GM23338 (cell line): ENCODE measurements around the gene PAK1. TPM values are rescaled to one million over a fixed set of nuclear protein-coding genes. Genes with fewer than 3 reads are reported as not detected.

Source experiments
- ATAC-seq: fragments of 200-7000 bp; cut with Tn5 transposase; 3 replicates; pipeline ENCODE4 v1.9.1; 2020
- DNase-seq: peaks from one replicate; pipeline ENCODE4 v3.0.0-alpha.2; 2015; ENCODE audit warnings: low spot score
- H2AFZ ChIP-seq: fragments of 200-600 bp; sonication (generic); 2 replicates; pipeline ENCODE4 v1.8.0; 2016; ENCODE audit warnings: antibody characterized with exemption, mild to moderate bottlenecking, moderate library complexity
- H3F3A ChIP-seq: fragments of 200-600 bp; sonication (generic); replicated peaks from 2 replicates; pipeline ENCODE4 v1.8.0; 2017; ENCODE audit warnings: antibody characterized with exemption, mixed run types, low read depth
- H3K27ac ChIP-seq: fragments of 200-600 bp; sonication (generic); 2 replicates; pipeline ENCODE4 v1.6.1; 2016; ENCODE audit warnings: low read depth
- H3K27me3 ChIP-seq: fragments of 200-600 bp; sonication (generic); 2 replicates; pipeline ENCODE4 v1.8.0; 2016; ENCODE audit warnings: mild to moderate bottlenecking, mixed run types, moderate library complexity; ENCODE audit not compliant: insufficient read depth
- H3K36me3 ChIP-seq: fragments of 200-600 bp; sonication (generic); 2 replicates; pipeline ENCODE4 v1.8.0; 2016; ENCODE audit warnings: mild to moderate bottlenecking; ENCODE audit not compliant: insufficient read depth
- H3K4me1 ChIP-seq: fragments of 200-600 bp; sonication (generic); 2 replicates; pipeline ENCODE4 v1.8.0; 2016; ENCODE audit warnings: mild to moderate bottlenecking, moderate library complexity; ENCODE audit not compliant: insufficient read depth
- H3K4me2 ChIP-seq: fragments of 200-600 bp; sonication (generic); 2 replicates; pipeline ENCODE4 v1.7.1; 2017; ENCODE audit warnings: mixed run types
- H3K4me3 ChIP-seq: fragments of 200-600 bp; sonication (generic); 2 replicates; pipeline ENCODE4 v1.6.1; 2016; ENCODE audit warnings: mixed run types
- H3K79me2 ChIP-seq: fragments of 200-600 bp; sonication (generic); replicated peaks from 2 replicates; pipeline ENCODE4 v1.8.0; 2017; ENCODE audit warnings: mild to moderate bottlenecking; ENCODE audit not compliant: insufficient read depth
- H3K9me2 ChIP-seq: fragments of 200-600 bp; sonication (generic); 2 replicates; pipeline ENCODE4 v1.8.0; 2017; ENCODE audit not compliant: insufficient read depth
- H4K20me1 ChIP-seq: fragments of 200-600 bp; sonication (generic); replicated peaks from 2 replicates; pipeline ENCODE4 v1.8.0; 2017; ENCODE audit warnings: mild to moderate bottlenecking; ENCODE audit not compliant: insufficient read depth
- H3K27ac Mint-ChIP-seq: 2 replicates; pipeline ENCODE4 v1.8.0; 2020; ENCODE audit warnings: inconsistent platforms, mild to moderate bottlenecking, moderate library complexity, mixed read lengths
- H3K27me3 Mint-ChIP-seq: 3 replicates; pipeline ENCODE4 v1.8.0; 2022; ENCODE audit warnings: low read depth, mild to moderate bottlenecking, moderate library complexity, mixed read lengths, inconsistent platforms; ENCODE audit not compliant: insufficient read depth, poor library complexity
- H3K36me3 Mint-ChIP-seq: 3 replicates; pipeline ENCODE4 v1.8.0; 2021; ENCODE audit warnings: low read depth, mild to moderate bottlenecking, inconsistent platforms, moderate library complexity, mixed read lengths
- H3K4me1 Mint-ChIP-seq: 3 replicates; pipeline ENCODE4 v1.8.0; 2020; ENCODE audit warnings: mild to moderate bottlenecking, inconsistent platforms, mixed read lengths
- H3K4me3 Mint-ChIP-seq: 3 replicates; pipeline ENCODE4 v1.8.0; 2021; ENCODE audit warnings: moderate library complexity, mild to moderate bottlenecking, inconsistent platforms, mixed read lengths
- H3K9me3 Mint-ChIP-seq: 3 replicates; pipeline ENCODE4 v1.8.0; 2020; ENCODE audit warnings: moderate library complexity, mild to moderate bottlenecking, inconsistent platforms, mixed read lengths
- CREB1 ChIP-seq: fragments of 250-450 bp; sonication (Bioruptor Pico); IDR thresholded peaks from 2 replicates; pipeline ENCODE4 v1.5.0; 2020; ENCODE audit warnings: low read depth, mild to moderate bottlenecking, moderate library complexity
- EZH2 ChIP-seq: fragments of 200-600 bp; sonication (generic); IDR thresholded peaks from one replicate; pipeline ENCODE4 v1.8.0; 2017; ENCODE audit warnings: antibody characterized with exemption, mild to moderate bottlenecking, low read depth; ENCODE audit not compliant: unreplicated experiment
- EZH2phosphoT487 ChIP-seq: fragments of 200-600 bp; sonication (generic); IDR thresholded peaks from one replicate; pipeline ENCODE4 v1.8.1; 2018; ENCODE audit warnings: antibody characterized with exemption; ENCODE audit not compliant: unreplicated experiment
- JUNB ChIP-seq: IDR thresholded peaks from one replicate; pipeline ENCODE4 v1.6.1; 2016; ENCODE audit warnings: antibody characterized with exemption; ENCODE audit not compliant: unreplicated experiment
- NANOG ChIP-seq: IDR thresholded peaks from 2 replicates; pipeline ENCODE4 v1.6.1; 2016; ENCODE audit warnings: antibody characterized with exemption, borderline replicate concordance
- POLR2AphosphoS5 ChIP-seq: IDR thresholded peaks from 2 replicates; pipeline ENCODE4 v1.6.1; 2016; ENCODE audit warnings: antibody characterized with exemption, low read depth
- STAT1 ChIP-seq: IDR thresholded peaks from one replicate; pipeline ENCODE4 v1.6.1; 2016; ENCODE audit warnings: antibody characterized with exemption; ENCODE audit not compliant: unreplicated experiment
- ZNF114 ChIP-seq: fragments of 250-450 bp; sonication (Bioruptor Pico); IDR thresholded peaks from 2 replicates; pipeline ENCODE4 v1.5.0; 2020; ENCODE audit warnings: mild to moderate bottlenecking, moderate library complexity
- ZNF331 ChIP-seq: fragments of 250-450 bp; sonication (Bioruptor Pico); IDR thresholded peaks from 2 replicates; pipeline ENCODE4 v1.5.0; 2020; ENCODE audit warnings: low read depth, mild to moderate bottlenecking, moderate library complexity
- polyA plus RNA-seq: library from polyadenylated mRNA; unstranded; fragments of >200 nt; fragmentation: Nextera tagmentation; extraction: Ambion mirVana; gene quantifications from 2 replicates; pipeline ENCODE4 v1.2.1, GENCODE V29; 2016
- total RNA-seq: library from RNA; depleted of rRNA; stranded (reverse); fragments of >200 nt; shearing (Covaris generic); gene quantifications from 2 replicates; pipeline ENCODE4 v1.2.3, GENCODE V29; 2014
- TF ChIP-seq, protein P1 (sequence below), 2 experiments: fragments of 200-600 bp in 1 of 2; sonication (generic) in 1 of 2; conservative IDR thresholded peaks; 2 replicates each; pipeline versions ENCODE4 v1.5.1 to v1.6.1; 2016 to 2017; ENCODE audit warnings: antibody characterized with exemption in 2 of 2, low read depth in 2 of 2, mild to moderate bottlenecking in 2 of 2, moderate library complexity in 1 of 2
- TF ChIP-seq, protein P2 (sequence below): fragments of 250-450 bp; sonication (Bioruptor Pico); IDR thresholded peaks from 2 replicates; pipeline ENCODE4 v1.5.0; 2020; ENCODE audit warnings: mild to moderate bottlenecking, moderate library complexity
- TF ChIP-seq, protein P3 (sequence below): IDR thresholded peaks from one replicate; pipeline ENCODE4 v1.6.1; 2018; ENCODE audit warnings: antibody characterized with exemption; ENCODE audit not compliant: unreplicated experiment
- TF ChIP-seq, protein P4 (sequence below): IDR thresholded peaks from 2 replicates; pipeline ENCODE4 v1.6.1; 2016; ENCODE audit warnings: antibody characterized with exemption

The PAK1 gene
- total and polyA plus RNA-seq, 2 experiments from 2014 or later = 102 to 175 TPM

DNA sequence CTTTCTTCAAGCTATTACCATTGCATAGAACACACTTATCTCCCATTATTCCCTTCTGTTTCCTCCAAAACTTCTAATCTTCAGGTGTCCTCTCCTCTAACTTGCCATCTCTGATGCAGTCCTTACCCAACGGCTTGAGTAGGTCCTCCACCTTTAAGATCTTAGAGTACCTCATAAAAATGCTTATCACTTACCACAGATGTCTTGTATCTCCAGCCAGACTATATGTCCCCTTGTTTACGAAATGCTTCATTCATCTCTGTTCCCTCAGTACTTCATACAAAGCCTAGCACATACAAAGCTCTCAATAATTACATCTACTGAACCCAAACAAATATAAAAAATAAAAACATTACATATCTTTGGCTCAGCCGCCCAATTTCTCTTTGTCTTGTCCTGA lies 49.2 kb downstream of the PAK1 start:
- Histone ChIP-seq H3K4me2 (no peak overlapping the region), H3K79me2 (peaks cover 99% of the 10 kb centered on the region), H2AFZ (no peak overlapping the region), H3F3A (no peaks in the 10 kb centered on the region), H3K4me1 (peaks cover 50% of the 10 kb centered on the region), H3K27me3 (no peaks in the 10 kb centered on the region), H3K9me2 (no peaks in the 10 kb centered on the region), H4K20me1 (no peaks in the 10 kb centered on the region; the same call in 1 of the 2 replicates), H3K36me3 (no peaks in the 10 kb centered on the region), H3K4me3 (no peak overlapping the region), H3K27ac (no peak overlapping the region)
- Mint-ChIP-seq H3K27ac (no peak overlapping the region), H3K4me3 (no peak overlapping the region), H3K27me3 (peaks cover 3% of the 10 kb centered on the region), H3K36me3 (0 out of 3 replicates have a peak, but pooled peaks cover 2% of the 10 kb centered on the region), H3K9me3 (no peaks in the 10 kb centered on the region), H3K4me1 (peaks cover 65% of the 10 kb centered on the region)
- DNase-seq (no peak), ATAC-seq (no peak)
- TF ChIP-seq POLR2AphosphoS5 (no peak), STAT1 (no peak), JUNB (no peak), NANOG (no peak), ZNF114 (CRISPR knock-in tag) (no peak), CREB1 (CRISPR knock-in tag) (no peak), EZH2phosphoT487 (no peak), EZH2 (no peak), ZNF331 (no peak)
- TF ChIP-seq, protein P1, sequence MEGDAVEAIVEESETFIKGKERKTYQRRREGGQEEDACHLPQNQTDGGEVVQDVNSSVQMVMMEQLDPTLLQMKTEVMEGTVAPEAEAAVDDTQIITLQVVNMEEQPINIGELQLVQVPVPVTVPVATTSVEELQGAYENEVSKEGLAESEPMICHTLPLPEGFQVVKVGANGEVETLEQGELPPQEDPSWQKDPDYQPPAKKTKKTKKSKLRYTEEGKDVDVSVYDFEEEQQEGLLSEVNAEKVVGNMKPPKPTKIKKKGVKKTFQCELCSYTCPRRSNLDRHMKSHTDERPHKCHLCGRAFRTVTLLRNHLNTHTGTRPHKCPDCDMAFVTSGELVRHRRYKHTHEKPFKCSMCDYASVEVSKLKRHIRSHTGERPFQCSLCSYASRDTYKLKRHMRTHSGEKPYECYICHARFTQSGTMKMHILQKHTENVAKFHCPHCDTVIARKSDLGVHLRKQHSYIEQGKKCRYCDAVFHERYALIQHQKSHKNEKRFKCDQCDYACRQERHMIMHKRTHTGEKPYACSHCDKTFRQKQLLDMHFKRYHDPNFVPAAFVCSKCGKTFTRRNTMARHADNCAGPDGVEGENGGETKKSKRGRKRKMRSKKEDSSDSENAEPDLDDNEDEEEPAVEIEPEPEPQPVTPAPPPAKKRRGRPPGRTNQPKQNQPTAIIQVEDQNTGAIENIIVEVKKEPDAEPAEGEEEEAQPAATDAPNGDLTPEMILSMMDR (conservative IDR thresholded peaks at IDR 0.05; ENCODE audit: low read depth in 2 of 2) = no peak
- TF ChIP-seq, protein P2, sequence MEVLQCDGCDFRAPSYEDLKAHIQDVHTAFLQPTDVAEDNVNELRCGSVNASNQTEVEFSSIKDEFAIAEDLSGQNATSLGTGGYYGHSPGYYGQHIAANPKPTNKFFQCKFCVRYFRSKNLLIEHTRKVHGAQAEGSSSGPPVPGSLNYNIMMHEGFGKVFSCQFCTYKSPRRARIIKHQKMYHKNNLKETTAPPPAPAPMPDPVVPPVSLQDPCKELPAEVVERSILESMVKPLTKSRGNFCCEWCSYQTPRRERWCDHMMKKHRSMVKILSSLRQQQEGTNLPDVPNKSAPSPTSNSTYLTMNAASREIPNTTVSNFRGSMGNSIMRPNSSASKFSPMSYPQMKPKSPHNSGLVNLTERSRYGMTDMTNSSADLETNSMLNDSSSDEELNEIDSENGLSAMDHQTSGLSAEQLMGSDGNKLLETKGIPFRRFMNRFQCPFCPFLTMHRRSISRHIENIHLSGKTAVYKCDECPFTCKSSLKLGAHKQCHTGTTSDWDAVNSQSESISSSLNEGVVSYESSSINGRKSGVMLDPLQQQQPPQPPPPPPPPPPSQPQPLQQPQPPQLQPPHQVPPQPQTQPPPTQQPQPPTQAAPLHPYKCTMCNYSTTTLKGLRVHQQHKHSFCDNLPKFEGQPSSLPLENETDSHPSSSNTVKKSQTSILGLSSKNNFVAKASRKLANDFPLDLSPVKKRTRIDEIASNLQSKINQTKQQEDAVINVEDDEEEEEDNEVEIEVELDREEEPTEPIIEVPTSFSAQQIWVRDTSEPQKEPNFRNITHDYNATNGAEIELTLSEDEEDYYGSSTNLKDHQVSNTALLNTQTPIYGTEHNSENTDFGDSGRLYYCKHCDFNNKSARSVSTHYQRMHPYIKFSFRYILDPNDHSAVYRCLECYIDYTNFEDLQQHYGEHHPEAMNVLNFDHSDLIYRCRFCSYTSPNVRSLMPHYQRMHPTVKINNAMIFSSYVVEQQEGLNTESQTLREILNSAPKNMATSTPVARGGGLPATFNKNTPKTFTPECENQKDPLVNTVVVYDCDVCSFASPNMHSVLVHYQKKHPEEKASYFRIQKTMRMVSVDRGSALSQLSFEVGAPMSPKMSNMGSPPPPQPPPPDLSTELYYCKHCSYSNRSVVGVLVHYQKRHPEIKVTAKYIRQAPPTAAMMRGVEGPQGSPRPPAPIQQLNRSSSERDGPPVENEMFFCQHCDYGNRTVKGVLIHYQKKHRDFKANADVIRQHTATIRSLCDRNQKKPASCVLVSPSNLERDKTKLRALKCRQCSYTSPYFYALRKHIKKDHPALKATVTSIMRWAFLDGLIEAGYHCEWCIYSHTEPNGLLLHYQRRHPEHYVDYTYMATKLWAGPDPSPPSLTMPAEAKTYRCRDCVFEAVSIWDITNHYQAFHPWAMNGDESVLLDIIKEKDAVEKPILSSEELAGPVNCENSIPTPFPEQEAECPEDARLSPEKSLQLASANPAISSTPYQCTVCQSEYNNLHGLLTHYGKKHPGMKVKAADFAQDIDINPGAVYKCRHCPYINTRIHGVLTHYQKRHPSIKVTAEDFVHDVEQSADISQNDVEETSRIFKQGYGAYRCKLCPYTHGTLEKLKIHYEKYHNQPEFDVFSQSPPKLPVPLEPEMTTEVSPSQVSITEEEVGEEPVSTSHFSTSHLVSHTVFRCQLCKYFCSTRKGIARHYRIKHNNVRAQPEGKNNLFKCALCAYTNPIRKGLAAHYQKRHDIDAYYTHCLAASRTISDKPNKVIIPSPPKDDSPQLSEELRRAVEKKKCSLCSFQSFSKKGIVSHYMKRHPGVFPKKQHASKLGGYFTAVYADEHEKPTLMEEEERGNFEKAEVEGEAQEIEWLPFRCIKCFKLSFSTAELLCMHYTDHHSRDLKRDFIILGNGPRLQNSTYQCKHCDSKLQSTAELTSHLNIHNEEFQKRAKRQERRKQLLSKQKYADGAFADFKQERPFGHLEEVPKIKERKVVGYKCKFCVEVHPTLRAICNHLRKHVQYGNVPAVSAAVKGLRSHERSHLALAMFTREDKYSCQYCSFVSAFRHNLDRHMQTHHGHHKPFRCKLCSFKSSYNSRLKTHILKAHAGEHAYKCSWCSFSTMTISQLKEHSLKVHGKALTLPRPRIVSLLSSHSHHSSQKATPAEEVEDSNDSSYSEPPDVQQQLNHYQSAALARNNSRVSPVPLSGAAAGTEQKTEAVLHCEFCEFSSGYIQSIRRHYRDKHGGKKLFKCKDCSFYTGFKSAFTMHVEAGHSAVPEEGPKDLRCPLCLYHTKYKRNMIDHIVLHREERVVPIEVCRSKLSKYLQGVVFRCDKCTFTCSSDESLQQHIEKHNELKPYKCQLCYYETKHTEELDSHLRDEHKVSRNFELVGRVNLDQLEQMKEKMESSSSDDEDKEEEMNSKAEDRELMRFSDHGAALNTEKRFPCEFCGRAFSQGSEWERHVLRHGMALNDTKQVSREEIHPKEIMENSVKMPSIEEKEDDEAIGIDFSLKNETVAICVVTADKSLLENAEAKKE = no peak
- TF ChIP-seq, protein P3, sequence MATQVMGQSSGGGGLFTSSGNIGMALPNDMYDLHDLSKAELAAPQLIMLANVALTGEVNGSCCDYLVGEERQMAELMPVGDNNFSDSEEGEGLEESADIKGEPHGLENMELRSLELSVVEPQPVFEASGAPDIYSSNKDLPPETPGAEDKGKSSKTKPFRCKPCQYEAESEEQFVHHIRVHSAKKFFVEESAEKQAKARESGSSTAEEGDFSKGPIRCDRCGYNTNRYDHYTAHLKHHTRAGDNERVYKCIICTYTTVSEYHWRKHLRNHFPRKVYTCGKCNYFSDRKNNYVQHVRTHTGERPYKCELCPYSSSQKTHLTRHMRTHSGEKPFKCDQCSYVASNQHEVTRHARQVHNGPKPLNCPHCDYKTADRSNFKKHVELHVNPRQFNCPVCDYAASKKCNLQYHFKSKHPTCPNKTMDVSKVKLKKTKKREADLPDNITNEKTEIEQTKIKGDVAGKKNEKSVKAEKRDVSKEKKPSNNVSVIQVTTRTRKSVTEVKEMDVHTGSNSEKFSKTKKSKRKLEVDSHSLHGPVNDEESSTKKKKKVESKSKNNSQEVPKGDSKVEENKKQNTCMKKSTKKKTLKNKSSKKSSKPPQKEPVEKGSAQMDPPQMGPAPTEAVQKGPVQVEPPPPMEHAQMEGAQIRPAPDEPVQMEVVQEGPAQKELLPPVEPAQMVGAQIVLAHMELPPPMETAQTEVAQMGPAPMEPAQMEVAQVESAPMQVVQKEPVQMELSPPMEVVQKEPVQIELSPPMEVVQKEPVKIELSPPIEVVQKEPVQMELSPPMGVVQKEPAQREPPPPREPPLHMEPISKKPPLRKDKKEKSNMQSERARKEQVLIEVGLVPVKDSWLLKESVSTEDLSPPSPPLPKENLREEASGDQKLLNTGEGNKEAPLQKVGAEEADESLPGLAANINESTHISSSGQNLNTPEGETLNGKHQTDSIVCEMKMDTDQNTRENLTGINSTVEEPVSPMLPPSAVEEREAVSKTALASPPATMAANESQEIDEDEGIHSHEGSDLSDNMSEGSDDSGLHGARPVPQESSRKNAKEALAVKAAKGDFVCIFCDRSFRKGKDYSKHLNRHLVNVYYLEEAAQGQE = no peak
- TF ChIP-seq, protein P4, sequence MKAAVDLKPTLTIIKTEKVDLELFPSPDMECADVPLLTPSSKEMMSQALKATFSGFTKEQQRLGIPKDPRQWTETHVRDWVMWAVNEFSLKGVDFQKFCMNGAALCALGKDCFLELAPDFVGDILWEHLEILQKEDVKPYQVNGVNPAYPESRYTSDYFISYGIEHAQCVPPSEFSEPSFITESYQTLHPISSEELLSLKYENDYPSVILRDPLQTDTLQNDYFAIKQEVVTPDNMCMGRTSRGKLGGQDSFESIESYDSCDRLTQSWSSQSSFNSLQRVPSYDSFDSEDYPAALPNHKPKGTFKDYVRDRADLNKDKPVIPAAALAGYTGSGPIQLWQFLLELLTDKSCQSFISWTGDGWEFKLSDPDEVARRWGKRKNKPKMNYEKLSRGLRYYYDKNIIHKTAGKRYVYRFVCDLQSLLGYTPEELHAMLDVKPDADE = no peak
